ENCODE results near the gene POGZ. TPM values are rescaled to one million over a fixed set of nuclear protein-coding genes. Genes with fewer than 3 reads are reported as not detected.

POGZ gene, protein sequence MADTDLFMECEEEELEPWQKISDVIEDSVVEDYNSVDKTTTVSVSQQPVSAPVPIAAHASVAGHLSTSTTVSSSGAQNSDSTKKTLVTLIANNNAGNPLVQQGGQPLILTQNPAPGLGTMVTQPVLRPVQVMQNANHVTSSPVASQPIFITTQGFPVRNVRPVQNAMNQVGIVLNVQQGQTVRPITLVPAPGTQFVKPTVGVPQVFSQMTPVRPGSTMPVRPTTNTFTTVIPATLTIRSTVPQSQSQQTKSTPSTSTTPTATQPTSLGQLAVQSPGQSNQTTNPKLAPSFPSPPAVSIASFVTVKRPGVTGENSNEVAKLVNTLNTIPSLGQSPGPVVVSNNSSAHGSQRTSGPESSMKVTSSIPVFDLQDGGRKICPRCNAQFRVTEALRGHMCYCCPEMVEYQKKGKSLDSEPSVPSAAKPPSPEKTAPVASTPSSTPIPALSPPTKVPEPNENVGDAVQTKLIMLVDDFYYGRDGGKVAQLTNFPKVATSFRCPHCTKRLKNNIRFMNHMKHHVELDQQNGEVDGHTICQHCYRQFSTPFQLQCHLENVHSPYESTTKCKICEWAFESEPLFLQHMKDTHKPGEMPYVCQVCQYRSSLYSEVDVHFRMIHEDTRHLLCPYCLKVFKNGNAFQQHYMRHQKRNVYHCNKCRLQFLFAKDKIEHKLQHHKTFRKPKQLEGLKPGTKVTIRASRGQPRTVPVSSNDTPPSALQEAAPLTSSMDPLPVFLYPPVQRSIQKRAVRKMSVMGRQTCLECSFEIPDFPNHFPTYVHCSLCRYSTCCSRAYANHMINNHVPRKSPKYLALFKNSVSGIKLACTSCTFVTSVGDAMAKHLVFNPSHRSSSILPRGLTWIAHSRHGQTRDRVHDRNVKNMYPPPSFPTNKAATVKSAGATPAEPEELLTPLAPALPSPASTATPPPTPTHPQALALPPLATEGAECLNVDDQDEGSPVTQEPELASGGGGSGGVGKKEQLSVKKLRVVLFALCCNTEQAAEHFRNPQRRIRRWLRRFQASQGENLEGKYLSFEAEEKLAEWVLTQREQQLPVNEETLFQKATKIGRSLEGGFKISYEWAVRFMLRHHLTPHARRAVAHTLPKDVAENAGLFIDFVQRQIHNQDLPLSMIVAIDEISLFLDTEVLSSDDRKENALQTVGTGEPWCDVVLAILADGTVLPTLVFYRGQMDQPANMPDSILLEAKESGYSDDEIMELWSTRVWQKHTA (N-terminal part only)
- 108 TPM for total RNA-seq

DNA sequence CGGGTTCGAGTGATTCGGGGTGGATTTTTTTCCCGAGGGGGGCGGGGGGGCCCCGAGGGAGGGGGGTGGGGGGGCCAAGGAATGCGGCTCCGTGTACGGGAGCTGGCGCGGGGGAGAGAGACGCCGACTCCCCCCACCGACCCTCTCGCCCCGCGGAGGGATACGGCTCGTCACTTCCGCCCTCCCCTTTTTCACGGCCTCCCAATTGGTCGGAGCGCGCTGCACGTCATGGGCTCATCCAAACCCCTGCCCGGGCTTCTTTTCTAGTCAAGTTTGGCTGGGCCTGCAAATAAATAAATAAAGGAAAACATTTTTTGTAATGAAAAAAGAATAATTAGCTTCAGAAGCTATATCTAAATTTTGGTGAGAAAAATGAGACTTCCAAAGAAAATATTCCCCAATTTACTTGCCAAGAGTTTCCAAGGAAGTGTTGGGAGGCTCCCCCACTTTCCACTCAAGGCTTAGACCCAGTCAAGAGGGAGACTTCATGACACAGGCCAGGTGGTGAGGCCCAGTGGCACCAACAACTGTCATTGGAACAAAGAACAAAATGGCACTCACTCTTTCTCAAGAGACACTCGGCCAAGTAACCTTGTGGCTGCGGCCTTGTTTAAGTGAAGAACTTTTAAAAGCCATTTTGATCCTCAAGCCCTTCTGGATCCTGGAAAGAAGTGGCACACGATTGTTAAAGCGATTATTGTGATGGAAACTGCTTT lies at the start of gene POGZ:
TSS of gene POGZ (minus strand) at position 164 of the 716 bp plus-strand sequence. CDS start 17,290 bp downstream, outside the sequence.
- peak; percentile 96 for DNase-seq (ENCODE audit: low spot score)

DNA sequence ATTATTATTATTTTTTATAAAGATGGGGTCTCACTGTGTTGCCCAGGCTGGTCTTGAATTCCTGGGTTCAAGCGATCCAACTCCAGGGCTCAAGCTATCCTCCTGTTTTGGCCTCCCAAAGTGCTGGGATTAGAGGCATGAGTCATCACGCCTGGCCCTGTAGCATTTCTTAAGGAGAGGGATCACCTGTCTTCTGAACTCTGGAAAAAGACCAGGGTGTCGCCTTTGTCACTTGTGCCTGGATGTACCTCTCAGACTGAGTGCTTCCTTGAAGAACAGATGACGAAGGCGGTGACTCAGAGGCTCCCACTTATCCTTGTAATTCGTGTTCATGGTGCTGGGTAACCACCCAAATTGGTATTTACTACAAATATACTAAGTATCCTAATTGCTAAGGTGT lies 49.5 kb upstream of the POGZ start:
- peak; percentile 88 for DNase-seq (ENCODE audit: low spot score)

DNA sequence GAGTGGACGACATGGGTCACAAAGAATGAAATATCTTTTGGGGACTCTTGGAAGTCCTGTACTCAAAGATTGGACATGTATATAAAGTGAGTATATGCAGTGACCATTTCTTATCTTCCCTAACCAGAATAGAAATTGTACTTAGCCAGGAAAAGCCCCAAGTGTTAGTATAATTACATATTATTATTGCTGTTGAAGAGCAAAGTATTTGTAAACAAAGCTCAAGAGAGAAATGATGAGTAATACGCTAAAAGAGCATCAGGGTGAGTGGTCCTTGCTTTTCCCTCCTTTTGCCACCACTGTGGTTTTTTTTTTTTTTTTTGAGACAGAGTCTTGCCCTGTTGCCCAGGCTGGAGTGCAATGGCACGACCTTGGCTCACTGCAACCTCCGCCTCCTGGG lies 45.5 kb upstream of the POGZ start:
- DNase-seq (ENCODE audit: low spot score): no peak

DNA sequence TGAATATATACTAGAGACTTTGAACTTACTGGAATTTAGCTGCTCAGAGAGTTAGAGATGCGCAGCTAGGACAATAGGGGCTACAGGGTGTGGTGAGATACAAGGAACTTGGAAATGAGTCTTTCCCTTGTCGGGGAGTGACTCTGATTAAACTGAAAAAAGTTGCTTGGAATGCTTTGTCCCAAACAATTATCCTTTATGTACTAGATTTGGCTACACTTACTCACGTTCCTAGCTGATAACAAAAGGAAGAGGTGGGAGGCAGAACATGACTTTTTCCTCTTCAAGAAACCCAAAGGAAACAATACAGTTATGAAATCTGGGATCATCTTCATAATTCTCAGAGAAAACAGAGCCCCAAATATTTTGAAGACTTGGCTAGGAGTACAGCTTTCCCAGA lies 45.0 kb upstream of the POGZ start:
- no peak for DNase-seq (ENCODE audit: low spot score)

DNA sequence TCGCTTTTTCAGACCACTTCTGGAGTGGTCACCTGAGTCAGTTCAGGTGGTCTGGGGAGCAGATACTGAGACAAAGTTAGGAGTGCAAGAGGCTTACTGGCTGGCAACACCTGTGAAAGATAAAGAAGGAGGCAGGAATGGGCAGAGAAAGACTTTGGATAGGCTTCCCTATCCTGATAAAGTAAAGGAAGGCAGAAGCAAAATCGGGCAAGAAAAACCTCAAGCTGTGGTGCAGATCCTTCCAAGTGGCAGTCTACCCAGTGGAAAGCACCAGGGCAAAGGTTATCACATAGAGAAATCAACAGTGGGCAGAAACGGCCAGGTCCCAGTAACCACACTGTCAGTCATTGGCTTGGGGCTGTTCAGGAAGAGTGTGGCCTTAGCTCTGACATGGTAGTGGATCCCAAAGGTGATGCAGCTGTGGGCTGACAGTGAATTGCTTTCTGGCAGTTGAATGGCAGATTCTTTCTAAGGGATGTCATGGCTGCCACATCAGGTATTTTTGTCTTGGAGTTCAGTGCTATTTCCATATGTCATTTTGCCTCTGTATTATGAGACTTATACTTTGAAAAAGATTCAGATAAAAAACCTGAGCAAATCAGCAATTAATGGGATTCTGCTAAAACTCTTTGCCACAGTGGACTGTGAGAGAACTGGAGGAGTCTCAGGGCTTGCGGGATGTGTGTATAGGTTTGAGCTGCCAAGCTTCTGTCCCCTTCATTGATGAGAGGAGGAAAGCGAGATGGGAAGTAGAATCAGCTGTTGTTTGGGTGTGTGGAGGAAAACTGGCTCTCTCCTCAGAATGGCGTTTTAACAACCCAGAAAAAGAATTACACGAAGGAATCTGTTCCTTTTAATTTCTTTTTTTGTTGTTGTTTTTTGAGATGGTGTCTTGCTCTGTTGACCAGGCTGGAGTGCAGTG lies 43.8 kb upstream of the POGZ start:
- no peak for DNase-seq (ENCODE audit: low spot score)

DNA sequence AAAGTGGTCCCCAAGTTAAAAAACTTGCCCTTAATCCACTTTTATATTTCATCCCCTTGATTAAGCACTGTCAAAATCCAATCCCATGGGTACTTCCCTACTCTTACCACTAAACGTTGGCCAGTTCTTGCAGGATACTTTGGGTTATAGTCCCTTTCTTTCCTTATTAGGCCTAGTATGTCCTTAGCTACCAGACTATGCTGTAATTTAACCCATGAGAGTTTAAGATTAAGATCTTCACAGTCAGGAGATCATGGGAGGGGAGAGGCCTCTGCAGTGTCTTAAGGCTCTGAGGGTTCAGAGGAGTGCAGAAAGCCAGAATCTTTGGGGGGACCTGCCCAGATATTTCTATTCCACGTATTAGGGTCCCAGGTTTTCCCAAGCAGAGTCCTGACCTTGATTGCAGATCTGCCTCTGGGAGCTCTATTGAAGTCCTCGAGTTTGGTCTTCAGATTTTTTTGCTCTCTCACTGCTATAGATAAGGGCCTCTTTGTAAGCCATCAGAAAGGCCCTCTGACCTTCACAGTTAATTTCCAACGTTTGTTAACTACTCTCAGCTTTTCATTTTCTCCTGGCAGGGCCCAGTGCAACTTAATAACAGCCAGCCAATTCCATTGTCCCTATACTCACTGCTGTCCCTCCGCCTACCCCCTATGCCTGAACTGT lies 42.9 kb upstream of the POGZ start:
- no peak for DNase-seq (ENCODE audit: low spot score)

DNA sequence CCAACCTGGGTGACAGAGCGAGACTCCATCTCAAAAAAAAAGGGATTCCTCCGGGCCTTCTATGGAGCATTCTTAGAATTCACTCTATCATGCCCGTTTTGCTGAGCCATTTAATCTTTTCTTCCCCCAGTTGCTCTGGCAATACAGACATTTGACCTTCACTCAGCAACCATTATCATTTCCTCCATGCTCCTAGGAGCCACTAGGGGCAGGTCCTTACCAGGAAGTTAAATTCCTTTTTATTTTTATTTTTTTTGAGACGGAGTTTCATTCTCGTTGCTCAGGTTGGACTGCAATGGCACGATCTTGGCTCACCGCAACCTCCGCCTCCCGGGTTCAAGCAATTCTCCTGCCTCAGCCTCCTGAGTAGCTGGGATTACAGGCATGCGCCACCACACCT lies 42.2 kb upstream of the POGZ start:
- no peak for DNase-seq (ENCODE audit: low spot score)

DNA sequence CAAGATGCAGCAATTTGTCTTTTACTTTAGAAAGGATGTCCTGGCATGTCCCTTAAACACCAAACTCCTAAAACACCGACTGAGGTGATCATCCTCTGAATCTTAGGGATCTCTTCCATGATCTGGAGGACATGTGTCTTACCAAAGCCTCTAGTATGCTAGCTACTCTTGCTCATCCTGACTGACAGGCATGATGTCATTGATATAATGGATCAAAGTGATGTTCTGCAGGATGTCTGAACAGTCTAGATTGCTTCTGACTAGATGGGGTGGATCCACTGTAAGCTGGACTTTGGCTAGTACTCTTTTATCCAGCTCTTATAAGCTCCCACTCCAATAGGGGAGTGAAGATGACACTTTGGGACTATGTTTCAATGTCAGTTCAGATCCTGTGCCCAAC lies 40.6 kb upstream of the POGZ start:
- DNase-seq (ENCODE audit: low spot score): no peak

DNA sequence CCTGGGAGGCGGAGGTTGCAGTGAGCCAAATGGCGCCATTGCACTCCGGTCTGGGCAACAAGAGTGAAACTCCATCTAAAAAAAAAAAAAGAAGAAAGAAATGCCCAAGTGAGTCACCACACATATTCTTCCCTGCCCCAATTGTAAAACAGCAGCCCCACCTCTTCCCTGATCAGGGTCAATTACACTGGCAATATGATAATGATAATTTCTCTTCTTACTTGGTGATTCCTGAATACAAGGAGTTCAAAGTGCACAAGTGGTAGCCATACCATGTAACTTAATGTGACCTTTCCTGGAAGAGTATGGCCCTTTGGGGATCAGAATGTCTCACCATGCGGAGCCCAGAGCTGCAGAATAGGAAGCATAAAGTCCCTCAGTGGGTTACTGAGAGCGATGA lies 40.1 kb upstream of the POGZ start:
- DNase-seq (ENCODE audit: low spot score): no peak

DNA sequence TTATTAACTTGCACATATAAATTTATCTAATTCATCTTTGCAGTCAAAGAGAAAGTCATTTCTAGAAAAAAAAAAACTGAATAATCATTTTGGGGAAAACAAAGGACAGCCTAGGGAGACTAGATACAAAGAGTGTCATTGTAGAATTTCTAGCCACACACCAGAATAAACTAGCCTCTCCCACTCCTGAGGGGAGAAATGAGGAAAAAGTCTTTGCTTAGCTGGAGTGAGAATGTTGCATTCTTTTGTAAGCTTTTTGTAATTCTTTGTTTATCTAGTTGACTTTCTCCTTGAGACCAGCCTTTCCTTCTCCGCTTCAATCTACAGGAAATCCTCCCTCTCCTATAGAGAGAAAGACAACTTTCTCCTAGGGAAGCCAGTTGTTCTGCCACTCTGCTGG lies 36.0 kb upstream of the POGZ start:
- DNase-seq (ENCODE audit: low spot score): no peak

DNA sequence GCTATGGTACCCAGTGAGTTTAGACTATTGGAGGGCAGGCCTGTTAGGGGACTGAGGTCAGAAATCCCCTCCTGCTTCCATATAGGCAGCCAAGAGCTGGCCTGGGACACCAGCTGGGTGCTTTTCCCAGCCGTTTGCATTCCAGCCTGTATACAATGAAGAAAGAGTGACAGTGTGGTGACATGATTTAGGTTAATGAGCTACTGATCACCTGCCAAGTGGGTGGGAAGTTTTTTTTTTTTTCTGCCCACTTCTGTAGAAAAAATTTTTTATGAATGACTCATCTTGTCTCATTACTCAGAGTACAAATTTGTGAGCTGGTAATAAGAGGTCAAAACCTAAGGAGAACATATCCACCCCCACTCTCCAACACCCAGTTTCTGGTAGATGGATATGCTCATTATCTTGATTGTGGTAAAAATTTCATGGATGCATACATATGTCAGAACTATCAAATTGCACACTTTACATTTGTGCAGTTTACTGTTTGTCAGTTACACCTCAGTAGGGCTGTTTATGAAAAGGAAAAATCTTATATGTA lies 35.5 kb upstream of the POGZ start:
- no peak for DNase-seq (ENCODE audit: low spot score)

DNA sequence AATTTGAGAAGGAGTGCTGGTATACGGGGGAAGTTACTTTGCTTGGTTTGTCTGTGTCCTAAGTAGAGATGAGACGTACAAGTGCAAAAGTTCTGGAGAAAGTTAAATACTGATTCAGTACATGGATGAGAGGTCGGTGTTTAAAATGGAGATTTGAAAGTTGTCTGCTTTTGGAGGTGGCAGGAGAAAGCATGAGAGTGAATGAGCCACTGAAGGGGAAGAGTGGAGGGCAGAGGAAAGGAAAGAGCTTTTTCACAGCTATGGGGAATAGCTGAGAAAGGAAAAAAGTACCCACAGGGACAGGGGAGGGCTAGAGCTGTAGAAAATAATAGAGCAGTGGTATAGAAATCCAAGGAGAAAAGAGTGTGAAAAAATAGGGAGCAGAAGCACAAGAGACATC lies 33.7 kb upstream of the POGZ start:
- DNase-seq (ENCODE audit: low spot score): no peak

DNA sequence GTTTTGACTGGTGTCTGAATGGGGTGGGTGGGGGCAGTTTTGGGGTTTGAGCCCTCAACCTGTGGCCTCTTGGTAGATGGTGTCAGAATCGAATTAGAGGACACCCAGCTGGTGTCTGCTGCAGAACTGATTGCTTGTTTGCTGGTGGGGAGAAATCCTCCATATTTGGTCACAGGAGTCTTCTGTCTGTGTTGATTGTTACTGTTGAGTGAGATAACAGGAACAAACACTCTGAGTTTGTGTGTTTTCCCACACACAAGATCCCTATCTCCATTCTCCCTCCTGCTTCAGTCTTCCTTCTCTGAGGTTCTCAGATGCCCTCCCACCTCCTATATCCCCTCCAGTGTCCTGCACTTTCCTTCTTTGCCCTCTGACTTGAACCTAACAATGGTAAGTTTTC lies 32.8 kb upstream of the POGZ start:
- DNase-seq (ENCODE audit: low spot score): no peak

DNA sequence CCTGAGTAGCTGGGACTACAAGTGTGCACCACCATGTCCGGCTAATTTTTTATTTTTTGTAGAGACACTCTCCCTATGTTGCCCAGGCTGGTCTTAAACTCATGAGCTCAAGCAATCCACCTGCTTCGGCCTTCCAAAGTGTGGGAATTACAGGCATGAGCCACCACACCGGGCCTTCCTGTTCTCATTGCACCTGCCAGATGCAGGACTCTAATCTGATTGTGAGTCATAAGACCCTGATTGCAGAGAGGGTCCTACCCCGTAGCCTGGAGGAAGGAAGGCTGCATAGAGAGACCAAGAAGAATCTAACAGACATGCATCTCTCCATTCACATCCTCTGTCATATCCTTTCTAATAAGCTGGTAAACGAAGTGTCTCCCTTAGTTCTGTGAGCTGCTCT lies 32.3 kb upstream of the POGZ start:
- DNase-seq (ENCODE audit: low spot score): no peak

DNA sequence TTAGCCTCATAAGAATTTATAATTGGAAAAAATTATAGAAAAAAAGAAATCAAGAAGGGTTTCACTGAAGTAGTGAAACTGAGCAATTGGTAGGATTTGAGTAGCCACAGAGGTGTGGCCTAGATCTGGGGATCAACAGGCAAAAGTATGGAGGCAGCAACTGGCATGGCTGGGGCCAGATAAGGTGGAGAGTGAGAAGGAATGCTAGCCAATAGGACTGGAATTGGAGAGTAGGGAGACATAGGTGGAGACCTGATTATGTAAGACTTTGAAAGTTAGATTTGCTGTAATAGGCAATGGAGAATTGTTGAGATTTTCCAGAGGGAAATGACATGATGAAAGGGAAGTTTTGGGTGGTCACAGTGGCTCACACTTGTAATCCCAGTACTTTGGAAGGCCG lies 27.3 kb upstream of the POGZ start:
- DNase-seq (ENCODE audit: low spot score): no peak

DNA sequence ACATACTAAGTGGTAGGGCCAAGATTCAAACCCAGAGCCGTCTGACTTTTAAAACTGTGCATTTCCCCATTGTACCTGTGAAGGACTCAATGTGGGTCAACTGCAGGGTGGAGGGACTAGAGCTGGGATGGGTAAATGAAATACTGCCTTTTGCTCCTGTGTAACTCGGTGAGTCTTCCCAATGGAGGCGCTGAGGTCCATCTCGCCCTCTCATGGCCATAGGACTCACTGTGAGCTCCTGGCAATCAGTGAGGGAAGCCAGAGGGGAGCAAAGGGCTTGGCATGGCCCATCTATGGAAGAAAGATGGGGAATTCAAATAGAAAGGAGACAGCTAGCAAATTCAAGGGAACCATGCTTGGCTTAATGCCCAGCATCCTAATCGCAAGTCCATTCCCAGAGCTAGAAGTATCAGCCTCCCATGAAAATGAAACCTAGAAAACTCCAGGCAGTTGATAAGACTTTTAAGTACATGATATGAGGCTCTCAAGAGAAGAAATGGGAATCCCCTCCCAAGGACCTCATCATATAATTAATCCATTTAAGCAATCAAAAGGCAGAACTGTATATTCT lies 26.5 kb upstream of the POGZ start:
- no peak for DNase-seq (ENCODE audit: low spot score)

DNA sequence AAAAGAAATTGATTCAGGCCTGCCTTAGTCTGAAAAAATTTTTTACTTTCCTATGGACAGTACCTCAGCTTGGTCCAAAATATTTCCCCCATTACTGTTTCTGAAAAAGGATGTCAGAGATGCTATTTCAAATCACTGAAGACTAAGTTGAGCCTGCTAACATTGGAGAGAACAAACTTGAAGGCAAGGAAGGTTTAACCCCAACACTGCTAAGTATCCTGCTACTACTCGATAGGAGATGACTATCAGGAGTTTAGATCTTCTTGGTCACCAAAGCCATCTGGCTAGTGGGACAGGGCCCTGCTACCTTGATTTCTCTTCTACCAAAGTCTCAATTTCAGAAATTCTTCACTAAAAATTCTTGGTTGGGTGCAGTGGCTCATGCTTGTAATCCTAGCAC lies 22.7 kb upstream of the POGZ start:
- DNase-seq (ENCODE audit: low spot score): no peak

DNA sequence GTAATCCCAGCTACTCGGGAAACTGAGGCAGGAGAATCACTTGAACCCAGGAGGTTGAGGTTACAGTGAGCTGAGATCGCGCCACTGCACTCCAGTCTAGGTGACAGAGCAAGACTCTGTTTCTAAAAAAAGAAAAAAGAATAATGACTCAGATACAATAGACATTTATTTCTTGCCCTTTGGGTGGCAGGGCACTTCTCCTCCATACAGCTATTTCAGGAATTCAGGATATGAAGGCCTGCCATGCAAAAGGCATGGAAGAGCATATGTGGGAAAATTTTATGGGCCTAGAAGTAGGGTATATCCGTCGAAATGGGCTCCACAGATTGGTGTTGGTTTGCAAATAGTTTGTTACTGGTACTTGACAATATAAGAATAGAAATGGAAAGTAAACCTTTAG lies 20.2 kb upstream of the POGZ start:
- no peak for DNase-seq (ENCODE audit: low spot score)

DNA sequence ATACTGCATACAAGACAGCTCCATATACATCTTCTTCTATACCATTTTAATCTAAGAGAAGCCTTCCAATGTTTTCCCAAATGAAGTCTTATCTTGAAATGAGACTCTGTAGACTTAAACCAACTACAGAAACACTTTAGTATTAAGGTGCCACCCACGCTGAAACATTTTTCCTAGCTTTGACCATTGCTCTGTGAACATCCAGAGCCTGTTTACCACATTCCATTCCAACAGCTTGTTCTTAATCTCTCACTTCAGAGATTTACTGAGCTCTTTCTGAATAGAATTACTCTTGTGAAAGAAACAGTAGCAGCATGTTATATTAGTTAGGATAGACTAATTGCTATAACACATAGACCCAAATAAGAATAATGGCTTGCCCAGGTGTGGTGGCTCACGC lies 19.6 kb upstream of the POGZ start:
- DNase-seq (ENCODE audit: low spot score): no peak
